ENCODE measurements around the gene PLAC8L1. TPM values are rescaled to one million over a fixed set of nuclear protein-coding genes. Genes with fewer than 3 reads are reported as not detected.

The PLAC8L1 gene
- total and polyA plus RNA-seq, 2 of the 8 experiments (the other 6 are each of a cell fraction or from before 2014, with no cell fraction given), result 0.42 TPM; not detected in 1

DNA sequence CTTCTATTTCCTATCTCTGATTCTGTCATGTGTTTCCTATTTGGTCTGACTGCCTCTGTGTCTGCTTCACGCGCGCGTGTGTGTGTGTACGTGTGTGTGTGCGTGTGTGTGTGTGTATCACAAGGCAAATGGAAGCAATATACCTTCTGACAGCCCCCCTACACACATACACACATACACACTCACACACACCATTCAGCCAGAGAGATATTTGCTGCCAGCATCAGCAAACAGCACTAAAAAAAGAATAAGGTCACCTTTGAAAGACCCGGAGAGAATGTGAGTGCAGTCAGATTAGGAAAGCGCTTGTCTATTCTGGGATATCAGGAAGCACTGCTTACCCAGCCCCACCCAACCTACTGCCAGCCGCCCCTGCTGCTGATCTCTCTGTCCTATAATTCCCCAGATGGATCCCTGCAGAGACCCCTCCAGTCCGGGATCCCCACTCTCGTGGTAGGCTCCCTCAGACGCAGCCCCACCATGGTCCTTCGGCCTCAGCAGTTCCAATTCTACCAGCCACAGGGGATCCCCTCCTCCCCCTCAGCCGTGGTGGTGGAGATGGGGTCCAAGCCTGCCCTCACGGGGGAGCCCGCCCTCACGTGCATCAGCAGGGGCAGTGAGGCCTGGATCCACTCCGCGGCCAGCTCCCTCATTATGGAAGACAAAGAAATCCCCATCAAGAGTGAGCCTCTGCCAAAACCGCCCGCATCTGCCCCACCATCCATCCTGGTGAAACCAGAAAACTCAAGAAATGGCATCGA is 45.7 kb downstream of the PLAC8L1 start:
- no peak for FAIRE-seq
- TF ChIP-seq YY1 (IDR thresholded peaks at IDR 0.05; ENCODE audit: low read depth, low read length) (no peak), KDM1A (IDR thresholded peaks at IDR 0.05; ENCODE audit: borderline replicate concordance, low read length) (no peak), KDM4A (IDR thresholded peaks at IDR 0.05; ENCODE audit: low read depth, low read length, severe bottlenecking) (no peak), KDM5A (IDR thresholded peaks at IDR 0.05; ENCODE audit: low read length) (no peak), SP1 (IDR thresholded peaks at IDR 0.05; ENCODE audit: low read depth, low read length) (no peak), EGR1 (IDR thresholded peaks at IDR 0.05; ENCODE audit: borderline replicate concordance, low read depth, low read length) (no peak)
- TF ChIP-seq, protein P1, sequence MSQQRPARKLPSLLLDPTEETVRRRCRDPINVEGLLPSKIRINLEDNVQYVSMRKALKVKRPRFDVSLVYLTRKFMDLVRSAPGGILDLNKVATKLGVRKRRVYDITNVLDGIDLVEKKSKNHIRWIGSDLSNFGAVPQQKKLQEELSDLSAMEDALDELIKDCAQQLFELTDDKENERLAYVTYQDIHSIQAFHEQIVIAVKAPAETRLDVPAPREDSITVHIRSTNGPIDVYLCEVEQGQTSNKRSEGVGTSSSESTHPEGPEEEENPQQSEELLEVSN (IDR thresholded peaks at IDR 0.05), result no peak
- TF ChIP-seq, protein P2, sequence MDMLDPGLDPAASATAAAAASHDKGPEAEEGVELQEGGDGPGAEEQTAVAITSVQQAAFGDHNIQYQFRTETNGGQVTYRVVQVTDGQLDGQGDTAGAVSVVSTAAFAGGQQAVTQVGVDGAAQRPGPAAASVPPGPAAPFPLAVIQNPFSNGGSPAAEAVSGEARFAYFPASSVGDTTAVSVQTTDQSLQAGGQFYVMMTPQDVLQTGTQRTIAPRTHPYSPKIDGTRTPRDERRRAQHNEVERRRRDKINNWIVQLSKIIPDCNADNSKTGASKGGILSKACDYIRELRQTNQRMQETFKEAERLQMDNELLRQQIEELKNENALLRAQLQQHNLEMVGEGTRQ (IDR thresholded peaks at IDR 0.05; ENCODE audit: low read length), result no peak

More for the DNA sequence above, 45.7 kb downstream of the PLAC8L1 start:
- CTCF ChIA-PET (ENCODE audit: partially characterized antibody), result interaction anchor here (1.1 to 5.0 kb wide), 5 partner anchors 11 to 234 kb away, joined by 3 to 28 read pairs (median 3); no protein-coding TSS in a partner anchor
- Histone ChIP-seq H3K4me2 (ENCODE audit: insufficient read depth in 1 of 2, low read depth in 2 of 2, low read length in 2 of 2) (no peak overlapping the region), H2BK15ac (ENCODE audit: low read length) (no peak overlapping the region), H2BK12ac (ENCODE audit: low read depth, low read length) (no peak overlapping the region), H3K23me2 (ENCODE audit: low read depth, low read length) (no peaks in the 10 kb centered on the region), H3K36me3 (ENCODE audit: control insufficient read depth in 2 of 4, insufficient read depth in 4 of 4, low read length in 3 of 4) (no peaks in the 10 kb centered on the region), H3K9me3 (ENCODE audit: insufficient read depth in 2 of 2, low read depth in 1 of 2, low read length in 1 of 2) (no peaks in the 10 kb centered on the region), H3K27ac (ENCODE audit: low read depth, low read length) (no peak overlapping the region), H3K14ac (ENCODE audit: insufficient read length) (no peak overlapping the region), H4K91ac (replicated peaks; ENCODE audit: insufficient read length, low read length) (no peak overlapping the region), H2BK120ac (replicated peaks; ENCODE audit: low read depth, low read length) (no peak overlapping the region), H2BK20ac (ENCODE audit: low read length) (no peak overlapping the region), H4K8ac (ENCODE audit: extremely low read depth, insufficient read depth, low read length) (no peak overlapping the region; the same call in 1 of the 2 replicates), H2AK5ac (ENCODE audit: low read depth, low read length) (no peak overlapping the region), H3K56ac (replicated peaks; ENCODE audit: insufficient read length, low read depth, low read length) (no peak overlapping the region), H3K9ac (replicated peaks in 1 of 4; ENCODE audit: extremely low read depth in 1 of 4, low read depth in 3 of 4, low read length in 3 of 4) (no peak overlapping the region), H4K5ac (ENCODE audit: insufficient read length, low read depth, low read length) (no peak overlapping the region), H2AFZ (ENCODE audit: low read length) (no peak overlapping the region), H2BK5ac (ENCODE audit: low read depth, low read length) (no peak overlapping the region), H3K79me1 (ENCODE audit: low read depth, low read length) (no peaks in the 10 kb centered on the region), H3K79me2 (ENCODE audit: control insufficient read depth in 1 of 2, insufficient read depth in 2 of 2, low read length in 2 of 2) (no peaks in the 10 kb centered on the region), H3K23ac (ENCODE audit: insufficient read length) (no peak overlapping the region), H4K20me1 (replicated peaks in 1 of 2; ENCODE audit: control insufficient read depth in 1 of 2, insufficient read depth in 2 of 2, low read length in 2 of 2) (no peaks in the 10 kb centered on the region), H3K4ac (replicated peaks; ENCODE audit: insufficient read length, low read depth, low read length) (no peak overlapping the region), H3K27me3 (replicated peaks in 1 of 4; ENCODE audit: control insufficient read depth in 3 of 4, extremely low read depth in 1 of 4, insufficient read depth in 3 of 4, low read length in 3 of 4) (no peaks in the 10 kb centered on the region; a peak in 1 of 7 replicates), H3K4me3 (ENCODE audit: extremely low read depth in 1 of 4, insufficient read depth in 2 of 4, low read depth in 3 of 4, low read length in 4 of 4) (no peak overlapping the region), H3K4me1 (replicated peaks in 1 of 4; ENCODE audit: control insufficient read depth in 3 of 4, insufficient read depth in 4 of 4, low read length in 3 of 4) (no peaks in the 10 kb centered on the region), H3K18ac (ENCODE audit: extremely low read depth, low read length) (no peak overlapping the region)
- POLR2A ChIA-PET (ENCODE audit: partially characterized antibody), result interaction anchor here (0.6 kb wide), 1 partner anchor 62 kb away, joined by 3 read pairs; no protein-coding TSS in a partner anchor
- WGBS, 2 experiments (ENCODE audit: extremely low coverage in 1 of 2, insufficient coverage in 1 of 2, insufficient read length in 1 of 2, insufficient replicate concordance in 2 of 2, low coverage in 1 of 2, low lambda C conversion rate in 2 of 2, missing lambda C conversion rate in 1 of 2), result 87% methylated on average over 22 of the region's 22 CpGs; no CpG with 5 or more reads in 1 of the 2 experiments
- no peak for DNase-seq (ENCODE audit: low read depth in 1 of 2, low spot score in 2 of 2)

Measured in H1 (cell line).